A673 (cell line): ENCODE results near the gene ARL16.

ENCODE experiments used
- CTCF ChIP-seq: fragments of 300-800, 200-600 bp; sonication (generic); conservative IDR thresholded peaks from 2 replicates; pipeline ENCODE4 v1.5.1; 2017; ENCODE audit warnings: low read depth, mild to moderate bottlenecking, antibody characterized with exemption, low read length, moderate library complexity, mixed read lengths
- EZH2 ChIP-seq: fragments of 200-600 bp; sonication (generic); IDR thresholded peaks from 2 replicates; pipeline ENCODE4 v1.6.1; 2017; ENCODE audit warnings: borderline replicate concordance, low read depth, mild to moderate bottlenecking, mixed read lengths, antibody characterized with exemption, low read length; ENCODE audit not compliant: poor library complexity, severe bottlenecking

- no peak for TF ChIP-seq CTCF
- TF ChIP-seq EZH2: no peak
Observed at GRCh38 chr17:81638683-81639082, 44.9 kb downstream of the ARL16 start.
